K562 (cell line): ENCODE measurements around the gene TMEM19. TPM values are rescaled to one million over a fixed set of nuclear protein-coding genes. Genes with fewer than 3 reads are reported as not detected.
A peak's percentile ranks its signal among the peaks of the same experiment; 100 is the strongest.
"Not testable (repeated sequence)": the region's sequence is repeated elsewhere in the genome, so short reads cannot be mapped to it uniquely, and the experiment has no call there.

Experiments used
- ATAC-seq: fragments of 200-7000 bp; cut with Tn5 transposase; 3 replicates; pipeline ENCODE4 v1.9.1; 2020; ENCODE audit warnings: moderate library complexity
- BruUV-seq: library from RNA; stranded (reverse); fragments of 400-500 nt; replicated peaks from 2 replicates; lab custom pipeline; 2021; lab: Mats Ljungman, UMichigan
- CTCF ChIA-PET: fragments of 300-600 bp; formaldehyde crosslinking; extraction: SDS; loops from one replicate; lab custom pipeline; 2021; ENCODE audit warnings: low intra/inter-chr PET ratio; lab: Yijun Ruan, JAX
- POLR2A ChIA-PET: fragments of 300-600, 350-650 bp; sonication (Branson Sonifier 250); formaldehyde crosslinking; extraction: SDS; loops from one replicate; lab custom pipeline; 2021; ENCODE audit warnings: antibody characterized with exemption, inconsistent platforms; lab: Yijun Ruan, JAX
- DNase-seq, 4 experiments: peaks; one replicate each; pipeline versions ENCODE4 v3.0.0 to v3.0.0-alpha.2; 2011 to 2018; ENCODE audit warnings: low spot score in 3 of 4, mixed read lengths in 3 of 4; ENCODE audit errors: extremely low read depth in 1 of 4
- FAIRE-seq: peaks from 2 replicates; lab custom pipeline; 2011; peaks lifted over from hg19 to GRCh38; lab: Jason Lieb, UNC
- H2AFZ ChIP-seq: 2 replicates; pipeline ENCODE4 v1.6.0; 2011; ENCODE audit warnings: low read depth, low read length, control low read depth, inconsistent platforms
- H3K27ac ChIP-seq: fragments of 200-600 bp; 3 replicates; pipeline ENCODE4 v1.8.0; 2011; ENCODE audit warnings: low read depth, mild to moderate bottlenecking, control low read depth, inconsistent platforms, low read length, moderate library complexity, mixed read lengths; ENCODE audit errors: extremely low read depth
- H3K27me3 ChIP-seq, 2 experiments: fragments of 300-600 bp in 1 of 2; 2 replicates in 1 of 2; 3 replicates in 1 of 2; pipeline versions ENCODE4 v1.6.0 to v1.8.0; 2011; ENCODE audit warnings: inconsistent platforms in 2 of 2, low read length in 2 of 2, mild to moderate bottlenecking in 1 of 2, mixed read lengths in 1 of 2, moderate library complexity in 1 of 2; ENCODE audit not compliant: control insufficient read depth in 2 of 2, insufficient read depth in 2 of 2
- H3K36me3 ChIP-seq: fragments of 300-600 bp; 3 replicates; pipeline ENCODE4 v1.8.0; 2011; ENCODE audit warnings: mild to moderate bottlenecking, low read length, inconsistent platforms; ENCODE audit not compliant: control insufficient read depth, insufficient read depth
- H3K4me1 ChIP-seq, 2 experiments: fragments of 200-600 bp in 1 of 2; replicated peaks in 1 of 2; 2 replicates in 1 of 2; 3 replicates in 1 of 2; pipeline versions ENCODE4 v1.5.1 to v1.8.0; 2011; ENCODE audit warnings: inconsistent platforms in 2 of 2, low read length in 2 of 2, mild to moderate bottlenecking in 1 of 2, mixed read lengths in 1 of 2, moderate library complexity in 1 of 2; ENCODE audit not compliant: control insufficient read depth in 2 of 2, insufficient read depth in 2 of 2
- H3K4me2 ChIP-seq: 2 replicates; pipeline ENCODE4 v1.6.1; 2011; ENCODE audit warnings: low read length, control low read depth, inconsistent platforms, mixed read lengths; ENCODE audit not compliant: insufficient read depth
- H3K4me3 ChIP-seq: fragments of 200-600 bp; sonication (generic), shearing (Covaris generic); 2 replicates; pipeline ENCODE4 v1.5.1; 2016; ENCODE audit warnings: control low read depth, inconsistent platforms
- H3K79me2 ChIP-seq: fragments of 200-600 bp; 3 replicates; pipeline ENCODE4 v1.8.0; 2011; ENCODE audit warnings: low read length, inconsistent platforms; ENCODE audit not compliant: control insufficient read depth, insufficient read depth
- H3K9ac ChIP-seq, 2 experiments: 2 replicates each; pipeline versions ENCODE4 v1.6.0 to v1.6.1; 2011; ENCODE audit warnings: low read depth in 2 of 2, low read length in 2 of 2, control low read depth in 1 of 2, inconsistent platforms in 1 of 2, mild to moderate bottlenecking in 1 of 2, mixed read lengths in 1 of 2; ENCODE audit not compliant: insufficient read depth in 1 of 2
- H3K9me1 ChIP-seq: one replicate; pipeline ENCODE4 v1.6.0; 2011; ENCODE audit warnings: inconsistent platforms, mild to moderate bottlenecking, low read length, moderate library complexity; ENCODE audit not compliant: control insufficient read depth, insufficient read depth
- H3K9me3 ChIP-seq: replicated peaks from 2 replicates; pipeline ENCODE4 v1.5.1; 2011; ENCODE audit warnings: low read depth, low read length, inconsistent platforms; ENCODE audit not compliant: control insufficient read depth, insufficient read depth
- H4K20me1 ChIP-seq: replicated peaks from 2 replicates; pipeline ENCODE4 v1.6.1; 2011; ENCODE audit warnings: low read length, inconsistent platforms, mixed read lengths; ENCODE audit not compliant: control insufficient read depth, insufficient read depth
- BCOR ChIP-seq: fragments of 450-650 bp; IDR thresholded peaks from 2 replicates; pipeline ENCODE4 v1.6.1; 2016
- KDM1A ChIP-seq, 2 experiments: fragments of 450-650 bp; IDR thresholded peaks; 2 replicates each; pipeline ENCODE4 v1.6.1; 2016; ENCODE audit warnings: mild to moderate bottlenecking in 2 of 2
- WGBS: fragments of 100-300 bp; shearing (Covaris generic); methylation state at CpG from one replicate; pipeline ENCODE4 v1.1.6; 2016; ENCODE audit warnings: low coverage, mixed read lengths; ENCODE audit not compliant: insufficient coverage; ENCODE audit errors: missing lambda C conversion rate; 5-methylcytosine and 5-hydroxymethylcytosine counted together
- in situ Hi-C: fragments of 300-500 bp; cut with MboI; formaldehyde crosslinking; loops from 4 replicates; pipeline ENCODE4 v1.15.0; 2018; ENCODE audit warnings: inconsistent platforms, mixed read lengths
- intact Hi-C: fragments of 100-400 bp; cut with micrococcal nuclease; formaldehyde crosslinking; loops from 2 replicates; pipeline ENCODE4 v1.14.2; 2022
- polyA plus RNA-seq, 8 experiments: library from polyadenylated mRNA; depleted of rRNA in 4 of 8; stranded (reverse) in 5 of 8; unstranded in 3 of 8; fragments of >200 nt; fragmentation: Nextera tagmentation in 2 of 8; fragmentation: Illumina TruSeq in 1 of 8; extraction: Ambion mirVana in 2 of 8; extraction: Trizol in 1 of 8; gene quantifications; 2 replicates each; pipeline versions ENCODE4 v1.2.1 to v1.2.3, GENCODE V29; 2011 to 2014; ENCODE audit warnings: inconsistent platforms in 1 of 8, missing spikeins in 1 of 8
- total RNA-seq, 7 experiments: library from RNA; depleted of rRNA in 6 of 7; stranded (reverse); fragments of >200 nt in 6 of 7; fragmentation: Illumina TruSeq in 2 of 7; extraction: Trizol in 2 of 7; gene quantifications; 2 replicates each; pipeline versions ENCODE4 v1.2.1 to v1.2.3, GENCODE V29; 2011 to 2021; ENCODE audit warnings: low replicate concordance in 1 of 7
- TF ChIP-seq, protein P1 (sequence below), 2 experiments: fragments of 450-650 bp; IDR thresholded peaks; 2 replicates each; pipeline ENCODE4 v1.6.1; 2018; ENCODE audit warnings: mild to moderate bottlenecking in 2 of 2, low read depth in 1 of 2; ENCODE audit not compliant: partially characterized antibody in 2 of 2

TMEM19 gene
- total and polyA plus RNA-seq, 9 of the 15 experiments (the other 6 are each of a cell fraction or from before 2014, with no cell fraction given): 8.2 to 24.2 (median 17.2) TPM

DNA sequence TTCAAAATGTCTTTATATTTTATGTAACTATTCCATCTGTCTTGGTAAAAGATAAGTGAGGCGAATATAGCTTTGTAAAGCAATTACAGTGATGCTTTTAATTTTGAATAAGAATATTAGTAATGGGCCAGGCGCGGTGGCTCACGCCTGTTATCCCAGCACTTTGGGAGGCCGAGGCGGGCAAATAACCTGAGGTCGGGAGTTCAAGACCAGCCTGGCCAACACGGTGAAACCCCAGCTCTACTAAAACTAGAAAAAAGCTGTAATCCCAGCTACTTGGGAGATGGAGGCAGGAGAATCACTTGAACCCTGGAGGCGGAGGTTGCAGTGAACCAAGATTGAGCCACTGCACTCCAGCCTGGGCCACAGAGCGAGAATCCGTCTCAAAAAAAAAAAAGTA, 1.3 kb downstream of the TMEM19 start:
- intact Hi-C loops, BruUV-seq, H3K9me3 ChIP-seq, CTCF ChIA-PET, FAIRE-seq, ATAC-seq, DNase-seq, H3K4me1 ChIP-seq, H3K36me3 ChIP-seq, in situ Hi-C loops, H3K9me1 ChIP-seq, H3K27me3 ChIP-seq, H4K20me1 ChIP-seq: not testable (repeated sequence)
- peak overlapping the region; percentile 85 for H3K4me2 ChIP-seq
- POLR2A ChIA-PET: interaction anchor here (0.6 to 3.0 kb wide), 3 partner anchors 10 to 410 kb away, joined by 3 to 19 read pairs (median 3); no protein-coding TSS in a partner anchor
- peak overlapping the region; percentile 98 for H2AFZ ChIP-seq
- H3K9ac ChIP-seq: peak overlapping the region; percentile 85 to 86
- H3K4me3 ChIP-seq: peak overlapping the region; percentile 65
- TF ChIP-seq BCOR (0 out of 2 replicates have a peak, but pooled peaks have one; percentile 8), KDM1A (IDR thresholded peaks at IDR 0.05) (0 out of 4 replicates have a peak, but pooled peaks of 1 of the 2 experiments have one; percentile 36)
- TF ChIP-seq, protein P1, sequence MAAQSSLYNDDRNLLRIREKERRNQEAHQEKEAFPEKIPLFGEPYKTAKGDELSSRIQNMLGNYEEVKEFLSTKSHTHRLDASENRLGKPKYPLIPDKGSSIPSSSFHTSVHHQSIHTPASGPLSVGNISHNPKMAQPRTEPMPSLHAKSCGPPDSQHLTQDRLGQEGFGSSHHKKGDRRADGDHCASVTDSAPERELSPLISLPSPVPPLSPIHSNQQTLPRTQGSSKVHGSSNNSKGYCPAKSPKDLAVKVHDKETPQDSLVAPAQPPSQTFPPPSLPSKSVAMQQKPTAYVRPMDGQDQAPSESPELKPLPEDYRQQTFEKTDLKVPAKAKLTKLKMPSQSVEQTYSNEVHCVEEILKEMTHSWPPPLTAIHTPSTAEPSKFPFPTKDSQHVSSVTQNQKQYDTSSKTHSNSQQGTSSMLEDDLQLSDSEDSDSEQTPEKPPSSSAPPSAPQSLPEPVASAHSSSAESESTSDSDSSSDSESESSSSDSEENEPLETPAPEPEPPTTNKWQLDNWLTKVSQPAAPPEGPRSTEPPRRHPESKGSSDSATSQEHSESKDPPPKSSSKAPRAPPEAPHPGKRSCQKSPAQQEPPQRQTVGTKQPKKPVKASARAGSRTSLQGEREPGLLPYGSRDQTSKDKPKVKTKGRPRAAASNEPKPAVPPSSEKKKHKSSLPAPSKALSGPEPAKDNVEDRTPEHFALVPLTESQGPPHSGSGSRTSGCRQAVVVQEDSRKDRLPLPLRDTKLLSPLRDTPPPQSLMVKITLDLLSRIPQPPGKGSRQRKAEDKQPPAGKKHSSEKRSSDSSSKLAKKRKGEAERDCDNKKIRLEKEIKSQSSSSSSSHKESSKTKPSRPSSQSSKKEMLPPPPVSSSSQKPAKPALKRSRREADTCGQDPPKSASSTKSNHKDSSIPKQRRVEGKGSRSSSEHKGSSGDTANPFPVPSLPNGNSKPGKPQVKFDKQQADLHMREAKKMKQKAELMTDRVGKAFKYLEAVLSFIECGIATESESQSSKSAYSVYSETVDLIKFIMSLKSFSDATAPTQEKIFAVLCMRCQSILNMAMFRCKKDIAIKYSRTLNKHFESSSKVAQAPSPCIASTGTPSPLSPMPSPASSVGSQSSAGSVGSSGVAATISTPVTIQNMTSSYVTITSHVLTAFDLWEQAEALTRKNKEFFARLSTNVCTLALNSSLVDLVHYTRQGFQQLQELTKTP (IDR thresholded peaks at IDR 0.05; ENCODE audit: low read depth in 1 of 2, partially characterized antibody in 2 of 2): peak in 1 of 2 experiments; percentile 16
- peaks cover 22% of the 10 kb centered on the region for H3K79me2 ChIP-seq
- WGBS: 6% methylated on average over 11 of the region's 11 CpGs
- H3K27ac ChIP-seq: peak overlapping the region; percentile 85
